GM12878 (cell line): Measurements from ENCODE around the gene PPP3CA. TPM values are rescaled to one million over a fixed set of nuclear protein-coding genes. Genes with fewer than 3 reads are reported as not detected.

Source experiments
- CEBPB ChIP-seq, 2 experiments: fragments of 150-350 bp in 1 of 2; IDR thresholded peaks; 2 replicates each; pipeline ENCODE4 v1.6.1; 2012 to 2014; ENCODE audit warnings: low read depth in 2 of 2, low read length in 2 of 2, borderline replicate concordance in 1 of 2, inconsistent platforms in 1 of 2
- CHD4 ChIP-seq: fragments of 200-600 bp; sonication (generic); IDR thresholded peaks from 2 replicates; pipeline ENCODE4 v1.6.1; 2016; ENCODE audit warnings: mild to moderate bottlenecking
- EED ChIP-seq: sonication (generic); IDR thresholded peaks from 2 replicates; pipeline ENCODE4 v1.6.1; 2016; ENCODE audit warnings: antibody characterized with exemption, low read depth
- EP300 ChIP-seq, 2 experiments: fragments of 150-350 bp in 1 of 2; IDR thresholded peaks; 2 replicates each; pipeline ENCODE4 v1.6.1; 2011 to 2012; ENCODE audit warnings: low read depth in 2 of 2, low read length in 2 of 2, borderline replicate concordance in 1 of 2, improper control_type of control experiment in 1 of 2, inconsistent platforms in 1 of 2; ENCODE audit not compliant: control insufficient read depth in 1 of 2
- IKZF2 ChIP-seq, 2 experiments: fragments of 450-650 bp; IDR thresholded peaks; 2 replicates each; pipeline ENCODE4 v1.6.1; 2017; ENCODE audit warnings: mild to moderate bottlenecking in 2 of 2, moderate library complexity in 2 of 2
- JUND ChIP-seq: IDR thresholded peaks from 2 replicates; pipeline ENCODE4 v1.6.1; 2012; ENCODE audit warnings: low read depth, mild to moderate bottlenecking, low read length, improper control_type of control experiment, moderate library complexity
- KAT2A ChIP-seq: conservative IDR thresholded peaks from 2 replicates; pipeline ENCODE4 v1.6.1; 2011; ENCODE audit warnings: low read depth, low read length; ENCODE audit not compliant: control insufficient read depth
- KDM1A ChIP-seq: fragments of 200-600 bp; sonication (generic); IDR thresholded peaks from 2 replicates; pipeline ENCODE4 v1.6.1; 2016; ENCODE audit warnings: borderline replicate concordance
- MEF2A ChIP-seq: IDR thresholded peaks from 2 replicates; pipeline ENCODE4 v1.6.1; 2011; ENCODE audit warnings: low read depth, mild to moderate bottlenecking, low read length, moderate library complexity; ENCODE audit not compliant: insufficient read depth
- NR2C1 ChIP-seq: fragments of 450-650 bp; IDR thresholded peaks from 2 replicates; pipeline ENCODE4 v1.6.1; 2017; ENCODE audit warnings: antibody characterized with exemption, mild to moderate bottlenecking, moderate library complexity
- POLR2AphosphoS5 ChIP-seq: IDR thresholded peaks from 2 replicates; pipeline ENCODE4 v1.6.1; 2011; ENCODE audit warnings: mild to moderate bottlenecking, low read length, inconsistent platforms
- RB1 ChIP-seq: fragments of 450-650 bp; formaldehyde crosslinking; IDR thresholded peaks from 2 replicates; pipeline ENCODE4 v1.6.1; 2017; ENCODE audit warnings: mild to moderate bottlenecking, borderline replicate concordance
- SIX5 ChIP-seq: IDR thresholded peaks from 2 replicates; pipeline ENCODE4 v1.6.1; 2011; ENCODE audit warnings: mild to moderate bottlenecking, low read depth, low read length, moderate library complexity; ENCODE audit not compliant: severe bottlenecking
- SPI1 ChIP-seq: IDR thresholded peaks from 2 replicates; pipeline ENCODE4 v1.6.1; 2011; ENCODE audit warnings: low read depth, mild to moderate bottlenecking, low read length, moderate library complexity, borderline replicate concordance; ENCODE audit not compliant: insufficient read depth
- STAT1 ChIP-seq: fragments of 450-650 bp; conservative IDR thresholded peaks from 2 replicates; pipeline ENCODE4 v1.6.1; 2014; ENCODE audit warnings: antibody characterized with exemption, mild to moderate bottlenecking
- ZBED1 ChIP-seq: IDR thresholded peaks from 2 replicates; pipeline ENCODE4 v1.6.1; 2016; ENCODE audit warnings: borderline replicate concordance
- ZNF622 ChIP-seq: fragments of 450-650 bp; IDR thresholded peaks from 2 replicates; pipeline ENCODE4 v1.6.1; 2017; ENCODE audit warnings: mild to moderate bottlenecking, inconsistent platforms
- polyA plus RNA-seq, 11 experiments: library from polyadenylated mRNA; depleted of rRNA in 4 of 11; unstranded in 6 of 11; stranded (reverse) in 5 of 11; fragments of >200 nt; fragmentation: Nextera tagmentation in 4 of 11; fragmentation: Illumina TruSeq in 1 of 11; extraction: Ambion mirVana in 4 of 11; extraction: Trizol in 1 of 11; gene quantifications; 1 replicate in 1 of 11; 2 replicates in 10 of 11; pipeline versions ENCODE4 v1.2.1 to v1.2.3, GENCODE V29; 2011 to 2016; ENCODE audit warnings: inconsistent platforms in 2 of 11, missing spikeins in 2 of 11, low read depth in 1 of 11
- total RNA-seq, 4 experiments: library from RNA; depleted of rRNA in 3 of 4; stranded (reverse); fragments of >200 nt in 3 of 4; fragmentation: Illumina TruSeq in 1 of 4; extraction: Trizol in 1 of 4; gene quantifications; 2 replicates each; pipeline versions ENCODE4 v1.2.1 to v1.2.3, GENCODE V29; 2013 to 2021
- TF ChIP-seq, protein P1 (sequence below): fragments of 450-650 bp; IDR thresholded peaks from 2 replicates; pipeline ENCODE4 v1.6.1; 2017; ENCODE audit warnings: mild to moderate bottlenecking, moderate library complexity
- TF ChIP-seq, protein P2 (sequence below): fragments of 450-650 bp; IDR thresholded peaks from 2 replicates; pipeline ENCODE4 v1.6.1; 2016; ENCODE audit warnings: mild to moderate bottlenecking
- TF ChIP-seq, protein P3 (sequence below): fragments of 450-650 bp; IDR thresholded peaks from 2 replicates; pipeline ENCODE4 v1.6.1; 2016; ENCODE audit warnings: mild to moderate bottlenecking
- TF ChIP-seq, protein P4 (sequence below): fragments of 450-650 bp; IDR thresholded peaks from 2 replicates; pipeline ENCODE4 v1.6.1; 2018; ENCODE audit warnings: borderline replicate concordance, mild to moderate bottlenecking; ENCODE audit not compliant: partially characterized antibody

Gene PPP3CA
- total and polyA plus RNA-seq, 10 of the 15 experiments (the other 5 are each of a cell fraction or from before 2014, with no cell fraction given): 0.33 to 9.0 (median 1.0) TPM

DNA sequence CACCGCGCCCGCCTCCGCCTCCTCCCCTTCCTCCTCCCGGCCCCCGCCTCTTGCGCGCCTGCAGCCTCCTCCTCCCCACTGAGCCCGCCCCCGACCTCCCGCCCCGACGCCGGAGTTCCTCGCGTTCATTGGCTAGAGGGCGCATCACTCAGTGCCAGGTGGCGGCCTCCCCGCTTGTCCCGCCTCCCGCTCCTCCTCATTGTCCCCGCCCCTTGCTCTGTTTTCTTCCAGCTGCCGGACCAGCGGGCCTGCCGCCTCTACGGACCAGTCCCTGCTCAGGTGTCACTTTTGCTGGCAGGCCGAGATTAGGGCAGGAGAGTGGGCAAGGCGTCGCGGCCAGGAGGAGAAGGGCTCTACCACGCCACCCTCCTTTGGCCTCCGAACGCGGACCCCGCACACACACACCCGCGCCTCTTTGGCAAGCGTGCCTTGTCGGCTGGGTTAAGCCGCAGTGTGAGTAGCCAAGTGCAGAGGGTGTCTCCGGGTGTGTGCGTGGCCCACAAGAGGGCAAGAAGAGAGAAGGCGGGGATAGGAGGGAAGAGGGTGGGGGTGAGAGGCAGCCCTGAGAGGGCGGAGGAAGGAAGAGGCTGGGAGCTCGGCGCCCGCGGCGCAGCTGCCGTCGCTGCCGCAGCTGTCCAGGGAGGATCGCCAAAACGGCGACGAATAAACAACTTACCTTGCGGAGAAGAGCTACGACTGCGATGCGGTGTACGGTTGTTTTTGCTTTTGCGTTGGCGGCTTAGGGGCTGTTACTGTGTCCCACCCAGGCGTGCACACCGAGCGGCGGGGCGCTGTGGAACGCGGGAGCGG is 436 bp upstream of the PPP3CA start (continued):
- TF ChIP-seq, protein P1, sequence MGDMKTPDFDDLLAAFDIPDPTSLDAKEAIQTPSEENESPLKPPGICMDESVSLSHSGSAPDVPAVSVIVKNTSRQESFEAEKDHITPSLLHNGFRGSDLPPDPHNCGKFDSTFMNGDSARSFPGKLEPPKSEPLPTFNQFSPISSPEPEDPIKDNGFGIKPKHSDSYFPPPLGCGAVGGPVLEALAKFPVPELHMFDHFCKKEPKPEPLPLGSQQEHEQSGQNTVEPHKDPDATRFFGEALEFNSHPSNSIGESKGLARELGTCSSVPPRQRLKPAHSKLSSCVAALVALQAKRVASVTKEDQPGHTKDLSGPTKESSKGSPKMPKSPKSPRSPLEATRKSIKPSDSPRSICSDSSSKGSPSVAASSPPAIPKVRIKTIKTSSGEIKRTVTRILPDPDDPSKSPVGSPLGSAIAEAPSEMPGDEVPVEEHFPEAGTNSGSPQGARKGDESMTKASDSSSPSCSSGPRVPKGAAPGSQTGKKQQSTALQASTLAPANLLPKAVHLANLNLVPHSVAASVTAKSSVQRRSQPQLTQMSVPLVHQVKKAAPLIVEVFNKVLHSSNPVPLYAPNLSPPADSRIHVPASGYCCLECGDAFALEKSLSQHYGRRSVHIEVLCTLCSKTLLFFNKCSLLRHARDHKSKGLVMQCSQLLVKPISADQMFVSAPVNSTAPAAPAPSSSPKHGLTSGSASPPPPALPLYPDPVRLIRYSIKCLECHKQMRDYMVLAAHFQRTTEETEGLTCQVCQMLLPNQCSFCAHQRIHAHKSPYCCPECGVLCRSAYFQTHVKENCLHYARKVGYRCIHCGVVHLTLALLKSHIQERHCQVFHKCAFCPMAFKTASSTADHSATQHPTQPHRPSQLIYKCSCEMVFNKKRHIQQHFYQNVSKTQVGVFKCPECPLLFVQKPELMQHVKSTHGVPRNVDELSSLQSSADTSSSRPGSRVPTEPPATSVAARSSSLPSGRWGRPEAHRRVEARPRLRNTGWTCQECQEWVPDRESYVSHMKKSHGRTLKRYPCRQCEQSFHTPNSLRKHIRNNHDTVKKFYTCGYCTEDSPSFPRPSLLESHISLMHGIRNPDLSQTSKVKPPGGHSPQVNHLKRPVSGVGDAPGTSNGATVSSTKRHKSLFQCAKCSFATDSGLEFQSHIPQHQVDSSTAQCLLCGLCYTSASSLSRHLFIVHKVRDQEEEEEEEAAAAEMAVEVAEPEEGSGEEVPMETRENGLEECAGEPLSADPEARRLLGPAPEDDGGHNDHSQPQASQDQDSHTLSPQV: no peak
- TF ChIP-seq JUND (no peak), ZNF622 (no peak), KAT2A (no peak), POLR2AphosphoS5 (peak; percentile 30; the same call in 1 of the 2 replicates), EED (peak; percentile 30; the same call in 1 of the 2 replicates), KDM1A (no peak), EP300 (IDR thresholded peaks at IDR 0.05; ENCODE audit: borderline replicate concordance in 1 of 2, control insufficient read depth in 1 of 2, low read depth in 2 of 2, low read length in 2 of 2) (no peak), IKZF2 (IDR thresholded peaks at IDR 0.05) (peak; percentile 55 to 61; a peak in 3 of 4 replicates), CEBPB (IDR thresholded peaks at IDR 0.05; ENCODE audit: borderline replicate concordance in 1 of 2, low read depth in 2 of 2, low read length in 2 of 2) (no peak), MEF2A (no peak), RB1 (peak; percentile 66; the same call in 1 of the 2 replicates), NR2C1 (no peak), STAT1 (no peak), CHD4 (no peak), SIX5 (no peak), ZBED1 (no peak), SPI1 (no peak)
- TF ChIP-seq, protein P2, sequence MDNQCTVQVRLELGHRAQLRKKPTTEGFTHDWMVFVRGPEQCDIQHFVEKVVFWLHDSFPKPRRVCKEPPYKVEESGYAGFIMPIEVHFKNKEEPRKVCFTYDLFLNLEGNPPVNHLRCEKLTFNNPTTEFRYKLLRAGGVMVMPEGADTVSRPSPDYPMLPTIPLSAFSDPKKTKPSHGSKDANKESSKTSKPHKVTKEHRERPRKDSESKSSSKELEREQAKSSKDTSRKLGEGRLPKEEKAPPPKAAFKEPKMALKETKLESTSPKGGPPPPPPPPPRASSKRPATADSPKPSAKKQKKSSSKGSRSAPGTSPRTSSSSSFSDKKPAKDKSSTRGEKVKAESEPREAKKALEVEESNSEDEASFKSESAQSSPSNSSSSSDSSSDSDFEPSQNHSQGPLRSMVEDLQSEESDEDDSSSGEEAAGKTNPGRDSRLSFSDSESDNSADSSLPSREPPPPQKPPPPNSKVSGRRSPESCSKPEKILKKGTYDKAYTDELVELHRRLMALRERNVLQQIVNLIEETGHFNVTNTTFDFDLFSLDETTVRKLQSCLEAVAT: peak; percentile 61; the same call in 1 of the 2 replicates
- TF ChIP-seq, protein P3, sequence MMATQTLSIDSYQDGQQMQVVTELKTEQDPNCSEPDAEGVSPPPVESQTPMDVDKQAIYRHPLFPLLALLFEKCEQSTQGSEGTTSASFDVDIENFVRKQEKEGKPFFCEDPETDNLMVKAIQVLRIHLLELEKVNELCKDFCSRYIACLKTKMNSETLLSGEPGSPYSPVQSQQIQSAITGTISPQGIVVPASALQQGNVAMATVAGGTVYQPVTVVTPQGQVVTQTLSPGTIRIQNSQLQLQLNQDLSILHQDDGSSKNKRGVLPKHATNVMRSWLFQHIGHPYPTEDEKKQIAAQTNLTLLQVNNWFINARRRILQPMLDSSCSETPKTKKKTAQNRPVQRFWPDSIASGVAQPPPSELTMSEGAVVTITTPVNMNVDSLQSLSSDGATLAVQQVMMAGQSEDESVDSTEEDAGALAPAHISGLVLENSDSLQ: peak; percentile 99
- TF ChIP-seq, protein P4, sequence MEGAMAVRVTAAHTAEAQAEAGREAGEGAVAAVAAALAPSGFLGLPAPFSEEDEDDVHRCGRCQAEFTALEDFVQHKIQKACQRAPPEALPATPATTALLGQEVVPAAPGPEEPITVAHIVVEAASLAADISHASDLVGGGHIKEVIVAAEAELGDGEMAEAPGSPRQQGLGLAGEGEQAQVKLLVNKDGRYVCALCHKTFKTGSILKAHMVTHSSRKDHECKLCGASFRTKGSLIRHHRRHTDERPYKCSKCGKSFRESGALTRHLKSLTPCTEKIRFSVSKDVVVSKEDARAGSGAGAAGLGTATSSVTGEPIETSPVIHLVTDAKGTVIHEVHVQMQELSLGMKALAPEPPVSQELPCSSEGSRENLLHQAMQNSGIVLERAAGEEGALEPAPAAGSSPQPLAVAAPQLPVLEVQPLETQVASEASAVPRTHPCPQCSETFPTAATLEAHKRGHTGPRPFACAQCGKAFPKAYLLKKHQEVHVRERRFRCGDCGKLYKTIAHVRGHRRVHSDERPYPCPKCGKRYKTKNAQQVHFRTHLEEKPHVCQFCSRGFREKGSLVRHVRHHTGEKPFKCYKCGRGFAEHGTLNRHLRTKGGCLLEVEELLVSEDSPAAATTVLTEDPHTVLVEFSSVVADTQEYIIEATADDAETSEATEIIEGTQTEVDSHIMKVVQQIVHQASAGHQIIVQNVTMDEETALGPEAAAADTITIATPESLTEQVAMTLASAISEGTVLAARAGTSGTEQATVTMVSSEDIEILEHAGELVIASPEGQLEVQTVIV: no peak
